Nasal cavity respiratory epithelium epithelial cell of viscerocranial mucosa (primary cell): Measurements from ENCODE around the gene UBAC2. TPM values are rescaled to one million over a fixed set of nuclear protein-coding genes. Genes with fewer than 3 reads are reported as not detected.

Experiments
- total RNA-seq: library from RNA; depleted of rRNA; stranded (reverse); fragments of >200 nt; gene quantifications from 2 replicates; pipeline ENCODE4 v1.2.3, GENCODE V29; 2014

Gene UBAC2, protein sequence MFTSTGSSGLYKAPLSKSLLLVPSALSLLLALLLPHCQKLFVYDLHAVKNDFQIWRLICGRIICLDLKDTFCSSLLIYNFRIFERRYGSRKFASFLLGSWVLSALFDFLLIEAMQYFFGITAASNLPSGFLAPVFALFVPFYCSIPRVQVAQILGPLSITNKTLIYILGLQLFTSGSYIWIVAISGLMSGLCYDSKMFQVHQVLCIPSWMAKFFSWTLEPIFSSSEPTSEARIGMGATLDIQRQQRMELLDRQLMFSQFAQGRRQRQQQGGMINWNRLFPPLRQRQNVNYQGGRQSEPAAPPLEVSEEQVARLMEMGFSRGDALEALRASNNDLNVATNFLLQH
- total RNA-seq = 53.7 and 65.8 TPM in 2 replicates

DNA sequence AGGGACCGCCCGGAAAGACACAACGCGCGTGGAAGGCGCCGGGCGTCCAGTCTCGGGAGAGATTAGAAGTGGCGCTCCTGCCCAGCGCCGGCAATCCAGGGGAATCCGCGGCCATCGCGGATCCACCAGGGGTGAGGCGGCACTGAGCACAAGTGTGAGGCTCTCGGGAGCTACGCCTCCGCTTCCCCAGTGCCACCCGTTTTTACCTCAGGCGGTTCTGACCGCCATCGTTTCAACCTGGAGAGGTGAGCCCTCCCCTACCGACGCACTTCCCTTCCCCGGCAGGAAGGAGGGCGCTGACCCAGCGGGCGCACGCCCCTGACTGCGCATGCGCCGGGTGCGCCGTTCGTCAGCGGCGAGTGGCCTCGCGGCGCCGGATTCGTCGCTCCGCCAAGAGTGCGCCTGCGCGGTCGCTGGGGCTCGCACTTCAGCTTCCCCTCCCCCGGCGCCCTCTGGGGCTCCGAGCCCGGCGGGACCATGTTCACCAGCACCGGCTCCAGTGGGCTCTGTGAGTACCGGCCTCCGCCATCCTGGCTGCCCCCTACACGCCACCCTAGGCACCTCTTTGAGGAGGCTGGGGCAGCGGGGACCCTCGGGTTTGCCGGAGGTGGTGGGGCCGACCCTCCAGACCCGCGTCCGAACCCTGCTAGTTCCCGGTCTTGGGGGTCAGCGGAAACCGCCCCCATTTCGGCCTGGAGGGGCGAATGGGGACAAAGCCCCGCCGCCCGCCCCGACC is at the start of gene UBAC2:
TSS of gene UBAC2 (plus strand) at position 423 of the 736 bp plus-strand sequence. CDS start at position 478, 55 bp downstream.

DNA sequence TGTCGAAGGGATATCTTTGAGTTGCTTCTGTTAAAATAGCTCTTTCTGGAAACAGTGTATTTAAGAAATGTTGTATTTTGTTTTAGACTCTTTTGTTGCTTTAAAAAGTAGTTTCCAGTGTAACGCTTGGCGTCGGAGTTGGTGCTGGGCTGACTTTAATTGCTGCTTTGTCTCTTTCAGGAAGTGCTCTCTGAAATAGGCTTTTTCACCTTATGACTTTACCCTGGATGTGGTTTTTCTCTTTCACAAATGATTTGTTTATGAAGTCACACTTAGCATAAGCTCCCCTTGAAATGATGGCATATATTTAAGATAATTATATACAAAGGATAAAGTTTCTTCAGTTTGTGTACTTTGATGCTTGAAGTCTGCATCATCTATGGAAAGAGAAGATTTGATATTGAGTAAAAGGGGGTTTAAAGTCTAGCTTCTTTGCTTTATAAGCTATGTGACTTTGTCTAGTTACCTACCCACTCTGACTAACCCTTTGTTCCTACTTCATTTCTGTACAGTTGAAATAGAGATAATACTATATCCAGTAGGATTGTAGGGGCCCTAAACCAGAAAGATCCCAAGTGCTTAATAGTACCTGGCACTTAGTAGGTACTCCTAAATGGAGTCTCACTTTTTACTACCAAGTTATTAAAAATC is 57.7 kb downstream of the UBAC2 start, which contains the start of gene GPR18:
TSS of gene GPR18 (minus strand) at position 170 of the 651 bp plus-strand sequence. CDS start 2,507 bp downstream, outside the sequence.

DNA sequence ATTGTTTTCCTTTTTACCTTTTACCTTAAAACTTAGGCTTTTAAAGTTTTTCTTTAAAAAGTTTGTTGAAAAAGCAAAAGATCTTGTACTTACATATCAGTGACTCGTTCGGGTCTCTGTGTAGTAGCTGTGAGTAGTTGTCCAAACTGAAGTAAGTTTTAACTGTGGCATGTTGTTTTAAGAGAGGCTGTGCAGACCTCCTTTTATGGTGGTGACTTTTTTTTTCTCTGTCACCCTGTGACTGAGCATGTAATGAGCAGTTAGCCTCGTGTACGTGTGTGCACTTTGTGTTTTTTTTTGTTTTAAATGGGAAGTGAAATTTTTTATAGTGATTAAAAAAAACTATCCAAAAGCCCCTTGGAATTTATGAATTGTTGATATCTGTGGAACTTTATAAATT is 106.6 kb downstream of the UBAC2 start, which contains the start of gene GPR183:
TSS of gene GPR183 (minus strand) at position 153 of the 400 bp plus-strand sequence. CDS start 11,254 bp downstream, outside the sequence.

Other genes with a start within 250 kb of the UBAC2 start
- gene DOCK9, start 222.8 kb upstream of the UBAC2 start, total RNA-seq = 68.7 and 125 TPM in 2 replicates
- not detected in 2 replicates for gene GPR18, start 57.5 kb downstream of the UBAC2 start, total RNA-seq
- gene GPR183, start 106.5 kb downstream of the UBAC2 start, total RNA-seq = not detected in 2 replicates